HepG2 (cell line): ENCODE data around the gene RUNX3. TPM values are rescaled to one million over a fixed set of nuclear protein-coding genes. Genes with fewer than 3 reads are reported as not detected.

ENCODE experiments used
- ARNT2 ChIP-seq: sonication (generic); formaldehyde crosslinking; IDR thresholded peaks from 2 replicates; pipeline ENCODE4 v1.8.0; 2022; ENCODE audit warnings: mild to moderate bottlenecking, low read depth, missing genetic modification reagents, moderate library complexity
- EED ChIP-seq: sonication (generic); formaldehyde crosslinking; IDR thresholded peaks from 2 replicates; pipeline ENCODE4 v1.5.0; 2020; ENCODE audit warnings: mild to moderate bottlenecking, missing genetic modification reagents
- HDAC2 ChIP-seq: sonication (generic); formaldehyde crosslinking; IDR thresholded peaks from 2 replicates; pipeline ENCODE4 v1.4.0; 2020; ENCODE audit warnings: missing genetic modification reagents
- HNF4A ChIP-seq: sonication (generic); formaldehyde crosslinking; IDR thresholded peaks from 2 replicates; pipeline ENCODE4 v1.4.0; 2020; ENCODE audit warnings: missing genetic modification reagents
- HOXA7 ChIP-seq: sonication (generic); formaldehyde crosslinking; IDR thresholded peaks from 2 replicates; pipeline ENCODE4 v1.8.1; 2022; ENCODE audit warnings: mild to moderate bottlenecking, missing genetic modification reagents, moderate library complexity
- MLXIP ChIP-seq: sonication (generic); formaldehyde crosslinking; IDR thresholded peaks from 2 replicates; pipeline ENCODE4 v1.9.0; 2021; ENCODE audit warnings: missing genetic modification reagents, borderline replicate concordance
- NFYC ChIP-seq: IDR thresholded peaks from 2 replicates; pipeline ENCODE4 v1.6.1; 2016; ENCODE audit warnings: missing genetic modification reagents, missing compliant biosample characterization
- RNF2 ChIP-seq: fragments of 450-650 bp; conservative IDR thresholded peaks from 2 replicates; pipeline ENCODE4 v1.6.1; 2016; ENCODE audit warnings: low read depth
- TAF15 ChIP-seq: fragments of 200-400 bp; formaldehyde crosslinking; IDR thresholded peaks from one replicate; pipeline ENCODE4 v1.6.1; 2018; ENCODE audit warnings: mild to moderate bottlenecking, low read depth, low read length; ENCODE audit not compliant: poor library complexity, severe bottlenecking
- TGIF2 ChIP-seq: IDR thresholded peaks from 2 replicates; pipeline ENCODE4 v1.6.1; 2016; ENCODE audit warnings: control low read depth, missing compliant biosample characterization
- ZBTB49 ChIP-seq: sonication (generic); formaldehyde crosslinking; IDR thresholded peaks from 2 replicates; pipeline ENCODE4 v1.4.0; 2020; ENCODE audit warnings: missing genetic modification reagents, borderline replicate concordance
- ZNF256 ChIP-seq: sonication (generic); formaldehyde crosslinking; conservative IDR thresholded peaks from 2 replicates; pipeline ENCODE4 v1.4.0; 2020; ENCODE audit warnings: missing genetic modification reagents
- ZNF609 ChIP-seq: sonication (generic); formaldehyde crosslinking; IDR thresholded peaks from 2 replicates; pipeline ENCODE4 v1.4.0; 2020; ENCODE audit warnings: mild to moderate bottlenecking, missing genetic modification reagents, borderline replicate concordance
- ZNF800 ChIP-seq: sonication (generic); formaldehyde crosslinking; IDR thresholded peaks from 2 replicates; pipeline ENCODE4 v1.4.0; 2020; ENCODE audit warnings: missing genetic modification reagents
- ZNF816 ChIP-seq: sonication (generic); formaldehyde crosslinking; IDR thresholded peaks from 2 replicates; pipeline ENCODE4 v1.8.0; 2022; ENCODE audit warnings: missing genetic modification reagents, mild to moderate bottlenecking, borderline replicate concordance
- polyA plus RNA-seq, 8 experiments: library from polyadenylated mRNA; depleted of rRNA in 3 of 8; stranded (reverse) in 7 of 8; unstranded in 1 of 8; fragments of >200 nt; fragmentation: Illumina TruSeq in 4 of 8; extraction: Trizol in 4 of 8; gene quantifications; 2 replicates each; pipeline versions ENCODE4 v1.2.1 to v1.2.3, GENCODE V29; 2011 to 2016; ENCODE audit warnings: low read depth in 4 of 8, missing spikeins in 1 of 8, mixed read lengths in 1 of 8; ENCODE audit not compliant: insufficient read depth in 1 of 8
- total RNA-seq, 5 experiments: library from RNA; depleted of rRNA; stranded (reverse); fragments of >200 nt; fragmentation: Illumina TruSeq; extraction: Trizol; gene quantifications; 2 replicates each; pipeline ENCODE4 v1.2.3, GENCODE V29; 2016; ENCODE audit warnings: low read depth in 1 of 5

RUNX3 gene
- total and polyA plus RNA-seq, 2 of the 13 experiments (the other 11 are each of a cell fraction or from before 2014, with no cell fraction given): 0.04 to 0.22 TPM

- no peak for TF ChIP-seq MLXIP
- TF ChIP-seq HOXA7 (CRISPR knock-in tag): no peak
- TF ChIP-seq RNF2: no peak
- no peak for TF ChIP-seq ZBTB49 (CRISPR knock-in tag)
- no peak for TF ChIP-seq ZNF816 (CRISPR knock-in tag)
- no peak for TF ChIP-seq TGIF2 (CRISPR knock-in tag)
- TF ChIP-seq ZNF256 (CRISPR knock-in tag): no peak
- no peak for TF ChIP-seq ARNT2 (CRISPR knock-in tag)
- TF ChIP-seq HNF4A: peak; percentile 90
- peak; percentile 16; the same call in 1 of the 2 replicates for TF ChIP-seq HDAC2 (CRISPR knock-in tag)
- no peak for TF ChIP-seq NFYC (CRISPR knock-in tag)
- TF ChIP-seq ZNF609 (CRISPR knock-in tag): 0 out of 2 replicates have a peak, but pooled peaks have one; percentile 14
- no peak for TF ChIP-seq EED (CRISPR knock-in tag)
- TF ChIP-seq ZNF800: no peak
- peak; percentile 57 for TF ChIP-seq TAF15
Observed at GRCh38 chr1:24914226-24915069, 15.6 kb downstream of the RUNX3 start (continued).
